ENCODE results near the gene MUCL3. TPM values are rescaled to one million over a fixed set of nuclear protein-coding genes. Genes with fewer than 3 reads are reported as not detected.
A peak's percentile ranks its signal among the peaks of the same experiment; 100 is the strongest.
"Not testable (repeated sequence)": the region's sequence is repeated elsewhere in the genome, so short reads cannot be mapped to it uniquely, and the experiment has no call there.

MUCL3 gene
- total RNA-seq, 1 donor from 2014 or later, result not detected

DNA sequence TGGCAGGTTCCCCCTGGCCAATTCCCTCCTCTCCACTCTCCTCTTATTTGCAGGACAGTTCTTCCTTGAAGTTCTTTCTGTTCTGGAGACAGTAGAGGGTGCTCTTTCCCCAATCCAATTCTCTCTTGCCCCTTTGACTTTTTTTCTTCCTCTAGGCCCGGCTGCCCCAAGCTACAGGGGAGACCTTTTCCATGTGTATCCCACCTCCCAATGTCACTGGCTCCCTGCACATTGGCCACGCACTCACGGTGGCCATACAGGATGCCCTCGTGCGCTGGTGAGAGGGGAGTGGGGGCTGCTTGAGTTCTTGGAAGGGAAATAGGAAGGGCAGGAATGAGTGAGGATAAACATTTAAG lies 25.2 kb upstream of the MUCL3 start:
- H3K36me3 Mint-ChIP-seq (ENCODE audit: unreplicated experiment), result peaks cover 29% of the 10 kb centered on the region
- no peaks in the 10 kb centered on the region for H3K27me3 Mint-ChIP-seq (ENCODE audit: unreplicated experiment)
- TF ChIP-seq, protein P1, sequence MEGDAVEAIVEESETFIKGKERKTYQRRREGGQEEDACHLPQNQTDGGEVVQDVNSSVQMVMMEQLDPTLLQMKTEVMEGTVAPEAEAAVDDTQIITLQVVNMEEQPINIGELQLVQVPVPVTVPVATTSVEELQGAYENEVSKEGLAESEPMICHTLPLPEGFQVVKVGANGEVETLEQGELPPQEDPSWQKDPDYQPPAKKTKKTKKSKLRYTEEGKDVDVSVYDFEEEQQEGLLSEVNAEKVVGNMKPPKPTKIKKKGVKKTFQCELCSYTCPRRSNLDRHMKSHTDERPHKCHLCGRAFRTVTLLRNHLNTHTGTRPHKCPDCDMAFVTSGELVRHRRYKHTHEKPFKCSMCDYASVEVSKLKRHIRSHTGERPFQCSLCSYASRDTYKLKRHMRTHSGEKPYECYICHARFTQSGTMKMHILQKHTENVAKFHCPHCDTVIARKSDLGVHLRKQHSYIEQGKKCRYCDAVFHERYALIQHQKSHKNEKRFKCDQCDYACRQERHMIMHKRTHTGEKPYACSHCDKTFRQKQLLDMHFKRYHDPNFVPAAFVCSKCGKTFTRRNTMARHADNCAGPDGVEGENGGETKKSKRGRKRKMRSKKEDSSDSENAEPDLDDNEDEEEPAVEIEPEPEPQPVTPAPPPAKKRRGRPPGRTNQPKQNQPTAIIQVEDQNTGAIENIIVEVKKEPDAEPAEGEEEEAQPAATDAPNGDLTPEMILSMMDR (IDR thresholded peaks at IDR 0.05), result peak; percentile 78
- H3K9me3 Mint-ChIP-seq (ENCODE audit: unreplicated experiment), result no peaks in the 10 kb centered on the region
- no peak for DNase-seq (ENCODE audit: extremely low spot score, unreplicated experiment)
- peaks cover 24% of the 10 kb centered on the region for H3K4me1 Mint-ChIP-seq (ENCODE audit: unreplicated experiment)
- peak overlapping the region; percentile 39 for H3K27ac Mint-ChIP-seq (ENCODE audit: unreplicated experiment)
- H3K4me3 Mint-ChIP-seq (ENCODE audit: unreplicated experiment), result peak overlapping the region; percentile 54

DNA sequence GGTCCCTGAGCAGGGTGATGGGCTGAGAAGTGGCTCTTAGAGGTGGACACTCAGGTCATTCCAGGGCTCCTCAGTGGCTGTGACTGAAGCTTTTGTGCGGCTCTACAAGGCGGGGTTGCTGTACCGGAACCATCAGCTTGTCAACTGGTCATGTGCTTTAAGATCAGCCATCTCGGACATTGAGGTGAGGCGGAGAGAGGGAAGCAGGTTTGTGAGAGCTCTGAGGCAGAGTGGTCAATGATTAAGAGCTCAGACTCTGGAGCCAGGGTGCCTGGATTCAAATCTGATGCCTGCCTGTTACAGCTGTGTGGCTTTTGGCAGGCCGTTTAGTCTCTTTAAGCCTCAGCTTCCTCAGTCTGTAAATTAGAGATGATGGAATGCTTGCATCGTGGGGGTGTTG lies 23.7 kb upstream of the MUCL3 start:
- Mint-ChIP-seq H3K4me1 (ENCODE audit: unreplicated experiment) (peaks cover 24% of the 10 kb centered on the region), H3K27me3 (ENCODE audit: unreplicated experiment) (no peaks in the 10 kb centered on the region), H3K4me3 (ENCODE audit: unreplicated experiment) (no peak overlapping the region), H3K9me3 (ENCODE audit: unreplicated experiment) (no peaks in the 10 kb centered on the region), H3K27ac (ENCODE audit: unreplicated experiment) (no peak overlapping the region), H3K36me3 (ENCODE audit: unreplicated experiment) (peaks cover 25% of the 10 kb centered on the region)
- DNase-seq (ENCODE audit: extremely low spot score, unreplicated experiment), result no peak
- TF ChIP-seq, protein P1 (IDR thresholded peaks at IDR 0.05), result no peak

DNA sequence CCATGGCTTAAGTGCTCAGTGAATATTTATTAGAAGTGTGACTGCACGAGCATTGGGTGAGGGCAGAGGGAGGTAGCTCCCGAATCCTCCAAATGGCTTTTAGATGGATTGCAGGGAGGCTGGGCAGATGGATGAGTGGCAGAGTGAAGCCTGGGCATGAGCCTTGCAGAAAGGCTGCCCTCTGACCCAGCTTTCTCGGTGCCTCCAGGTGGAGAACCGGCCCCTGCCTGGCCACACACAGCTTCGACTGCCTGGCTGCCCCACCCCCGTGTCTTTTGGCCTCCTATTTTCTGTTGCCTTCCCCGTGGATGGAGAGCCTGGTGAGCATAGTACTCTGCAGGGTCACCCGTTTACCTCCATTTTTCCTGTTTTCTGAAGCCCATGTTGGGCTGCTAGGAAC lies 23.3 kb upstream of the MUCL3 start:
- peaks cover 24% of the 10 kb centered on the region for H3K4me1 Mint-ChIP-seq (ENCODE audit: unreplicated experiment)
- no peak overlapping the region for H3K4me3 Mint-ChIP-seq (ENCODE audit: unreplicated experiment)
- no peaks in the 10 kb centered on the region for H3K9me3 Mint-ChIP-seq (ENCODE audit: unreplicated experiment)
- TF ChIP-seq, protein P1 (IDR thresholded peaks at IDR 0.05), result no peak
- no peak overlapping the region for H3K27ac Mint-ChIP-seq (ENCODE audit: unreplicated experiment)
- H3K27me3 Mint-ChIP-seq (ENCODE audit: unreplicated experiment), result no peaks in the 10 kb centered on the region
- no peak for DNase-seq (ENCODE audit: extremely low spot score, unreplicated experiment)
- H3K36me3 Mint-ChIP-seq (ENCODE audit: unreplicated experiment), result peaks cover 25% of the 10 kb centered on the region

DNA sequence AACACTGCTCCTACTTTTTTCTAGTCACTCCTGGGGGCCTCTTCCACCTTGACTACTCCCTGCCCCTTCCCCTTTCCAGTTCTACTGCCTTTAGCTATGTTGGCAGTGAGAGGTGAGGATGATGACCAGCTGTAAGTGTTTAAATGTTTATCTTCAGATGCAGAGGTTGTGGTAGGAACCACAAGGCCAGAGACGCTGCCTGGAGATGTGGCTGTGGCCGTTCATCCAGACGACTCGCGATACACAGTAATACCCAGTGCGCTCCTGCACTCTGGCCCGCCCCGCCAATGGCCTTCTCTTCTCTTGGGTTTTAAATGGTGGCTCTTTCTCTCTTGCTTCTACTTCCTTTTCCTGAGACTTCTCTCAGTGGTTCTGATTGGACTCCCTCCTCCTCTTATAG lies 22.1 kb upstream of the MUCL3 start:
- no peak overlapping the region for H3K4me3 Mint-ChIP-seq (ENCODE audit: unreplicated experiment)
- H3K36me3 Mint-ChIP-seq (ENCODE audit: unreplicated experiment), result peaks cover 34% of the 10 kb centered on the region
- H3K4me1 Mint-ChIP-seq (ENCODE audit: unreplicated experiment), result peaks cover 18% of the 10 kb centered on the region
- H3K27me3 Mint-ChIP-seq (ENCODE audit: unreplicated experiment), result no peaks in the 10 kb centered on the region
- no peak overlapping the region for H3K27ac Mint-ChIP-seq (ENCODE audit: unreplicated experiment)
- DNase-seq (ENCODE audit: extremely low spot score, unreplicated experiment), result no peak
- no peaks in the 10 kb centered on the region for H3K9me3 Mint-ChIP-seq (ENCODE audit: unreplicated experiment)
- TF ChIP-seq, protein P1 (IDR thresholded peaks at IDR 0.05), result no peak

DNA sequence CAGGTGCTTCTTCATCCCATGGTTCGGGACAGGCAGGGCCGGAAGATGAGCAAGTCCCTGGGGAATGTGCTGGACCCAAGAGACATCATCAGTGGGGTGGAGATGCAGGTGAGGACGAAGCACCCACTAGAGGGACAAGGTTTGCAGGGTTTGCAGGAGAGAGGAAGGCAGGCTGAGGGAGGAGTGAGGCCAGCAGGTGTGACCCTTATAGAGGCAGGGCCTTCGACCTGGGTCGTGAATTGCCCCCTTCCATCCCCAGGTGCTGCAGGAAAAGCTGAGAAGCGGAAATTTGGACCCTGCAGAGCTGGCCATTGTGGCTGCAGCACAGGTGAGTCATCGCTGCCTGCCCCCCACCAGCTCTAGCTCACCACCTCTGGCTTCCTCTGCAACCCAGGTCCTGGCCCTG lies 18.3 kb upstream of the MUCL3 start:
- H3K36me3 Mint-ChIP-seq (ENCODE audit: unreplicated experiment), result peaks cover 37% of the 10 kb centered on the region
- H3K27me3 Mint-ChIP-seq (ENCODE audit: unreplicated experiment), result no peaks in the 10 kb centered on the region
- H3K4me1 Mint-ChIP-seq (ENCODE audit: unreplicated experiment), result no peaks in the 10 kb centered on the region
- no peak overlapping the region for H3K4me3 Mint-ChIP-seq (ENCODE audit: unreplicated experiment)
- no peak overlapping the region for H3K27ac Mint-ChIP-seq (ENCODE audit: unreplicated experiment)
- TF ChIP-seq, protein P1 (IDR thresholded peaks at IDR 0.05), result no peak
- DNase-seq (ENCODE audit: extremely low spot score, unreplicated experiment), result no peak
- no peaks in the 10 kb centered on the region for H3K9me3 Mint-ChIP-seq (ENCODE audit: unreplicated experiment)

DNA sequence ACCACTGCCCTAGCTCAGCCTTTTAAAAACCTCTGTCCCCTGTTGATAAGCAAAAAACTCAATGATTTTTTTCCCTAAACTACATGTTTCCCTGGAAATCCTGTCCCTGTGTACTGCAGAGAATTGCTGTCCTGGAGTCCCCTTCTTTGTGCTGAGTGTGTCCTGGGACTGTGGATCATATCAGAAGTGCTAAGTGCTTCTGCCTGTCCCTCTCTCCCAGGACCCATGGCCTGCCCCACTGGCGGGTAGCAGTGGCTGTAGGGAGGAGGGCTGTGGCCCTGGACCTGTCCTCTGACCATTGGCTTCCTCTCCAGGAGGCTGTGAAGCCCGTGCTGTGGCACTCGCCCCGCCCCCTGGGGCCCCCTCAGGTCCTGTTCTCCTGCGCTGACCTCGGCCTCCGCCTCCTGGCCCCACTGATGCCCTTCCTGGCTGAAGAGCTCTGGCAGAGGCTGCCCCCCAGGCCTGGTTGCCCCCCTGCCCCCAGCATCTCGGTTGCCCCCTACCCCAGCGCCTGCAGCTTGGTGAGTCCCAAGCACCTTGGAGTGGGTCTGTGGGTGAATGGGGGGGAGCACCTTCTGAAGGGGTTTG lies 16.6 kb upstream of the MUCL3 start:
- H3K4me3 Mint-ChIP-seq (ENCODE audit: unreplicated experiment); DNase-seq (ENCODE audit: extremely low spot score, unreplicated experiment); H3K27me3 Mint-ChIP-seq (ENCODE audit: unreplicated experiment); H3K4me1 Mint-ChIP-seq (ENCODE audit: unreplicated experiment); H3K27ac Mint-ChIP-seq (ENCODE audit: unreplicated experiment); H3K9me3 Mint-ChIP-seq (ENCODE audit: unreplicated experiment): not testable (repeated sequence)
- H3K36me3 Mint-ChIP-seq (ENCODE audit: unreplicated experiment), result peaks cover 50% of the 10 kb centered on the region
